Right atrium auricular region (tissue), 2 donors: Measurements from ENCODE around the gene PIRT. TPM values are rescaled to one million over a fixed set of nuclear protein-coding genes. Genes with fewer than 3 reads are reported as not detected.

Source experiments
- DNase-seq: peaks from one replicate; pipeline ENCODE4 v3.0.0-alpha.2; 2019; ENCODE audit warnings: low spot score
- H3K27ac ChIP-seq, 2 donors: fragments of 200-600 bp; sonication (generic); 1 replicate in 1 of 2; 2 replicates in 1 of 2; pipeline ENCODE4 v1.5.1; 2016 to 2019
- H3K27me3 ChIP-seq, 2 donors: fragments of 200-600 bp; sonication (generic); one replicate each; pipeline versions ENCODE4 v1.5.1 to v1.6.0; 2017 to 2019
- H3K36me3 ChIP-seq: fragments of 200-600 bp; sonication (generic); one replicate; pipeline ENCODE4 v1.5.1; 2016
- H3K4me1 ChIP-seq, 2 donors: fragments of 200-600 bp; sonication (generic); one replicate each; pipeline versions ENCODE4 v1.5.1 to v1.6.0; 2017 to 2019
- H3K4me3 ChIP-seq, 2 donors: fragments of 200-600 bp; sonication (generic); 1 replicate in 1 of 2; 2 replicates in 1 of 2; pipeline ENCODE4 v1.5.1; 2017 to 2019; ENCODE audit warnings: mild to moderate bottlenecking in 1 of 2, moderate library complexity in 1 of 2
- H3K9me3 ChIP-seq, 2 donors: fragments of 200-600 bp; sonication (generic); one replicate each; pipeline ENCODE4 v1.5.1; 2019
- CTCF ChIP-seq, 2 donors: fragments of 200-600 bp; sonication (generic); IDR thresholded peaks; one replicate each; pipeline ENCODE4 v1.5.1; 2019; ENCODE audit warnings: antibody characterized with exemption in 2 of 2
- total RNA-seq, 2 donors: library from RNA; depleted of rRNA; stranded (reverse); fragments of >200 nt; gene quantifications; one replicate each; pipeline ENCODE4 v1.1.0, GENCODE V29; 2016

Gene PIRT
- total RNA-seq, 2 donors from 2014 or later: not detected

DNA sequence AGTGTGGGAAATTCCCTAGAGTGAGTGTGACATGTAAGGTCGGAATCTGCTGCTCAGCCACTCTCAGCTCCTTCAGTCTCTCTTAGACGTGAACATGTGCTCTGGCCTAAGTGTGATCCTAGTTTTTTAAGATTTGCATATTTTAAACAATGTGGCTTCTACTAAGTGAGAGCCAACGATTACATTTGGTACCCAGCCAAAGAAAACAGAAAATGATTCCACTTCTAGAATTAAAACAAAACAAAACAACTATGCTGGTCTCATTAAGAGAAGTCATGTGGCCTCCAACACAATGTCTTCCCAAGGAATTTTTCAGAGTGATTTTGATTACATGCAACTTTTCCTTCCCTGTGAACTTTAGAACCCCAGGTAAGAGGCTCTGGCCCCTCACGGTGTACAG, 44.1 kb downstream of the PIRT start:
- Histone ChIP-seq H3K4me3 (no peak overlapping the region), H3K9me3 (no peaks in the 10 kb centered on the region), H3K36me3 (no peaks in the 10 kb centered on the region), H3K27me3 (no peaks in the 10 kb centered on the region), H3K27ac (no peak overlapping the region), H3K4me1 (peaks cover 0 to 11% of the 10 kb centered on the region in 2 donors)
- DNase-seq: no peak
- TF ChIP-seq CTCF (IDR thresholded peaks at IDR 0.05): no peak

DNA sequence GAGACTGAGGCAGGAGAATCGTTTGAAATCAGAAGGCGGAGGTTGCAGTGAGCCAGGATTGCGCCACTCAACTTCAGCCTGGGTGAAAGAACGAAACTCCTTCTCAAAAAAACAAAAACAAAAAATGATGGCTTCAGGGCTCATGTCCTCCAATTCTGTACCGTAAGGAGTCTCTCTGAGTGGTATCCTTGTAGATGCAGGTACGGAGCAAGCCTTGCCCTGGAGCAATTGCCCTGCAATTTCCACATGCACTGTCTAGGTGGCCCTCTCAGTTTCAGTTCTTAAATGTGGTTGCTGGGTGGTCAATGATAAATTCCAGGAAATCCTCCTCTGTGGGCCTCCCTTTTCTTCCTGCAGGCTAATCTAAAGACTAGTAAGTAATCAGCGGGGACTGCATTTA, 44.6 kb downstream of the PIRT start:
- Histone ChIP-seq H3K4me3 (no peak overlapping the region), H3K27me3 (no peaks in the 10 kb centered on the region), H3K4me1 (peaks cover 0 to 7% of the 10 kb centered on the region in 2 donors), H3K36me3 (no peaks in the 10 kb centered on the region), H3K9me3 (no peaks in the 10 kb centered on the region), H3K27ac (no peak overlapping the region)
- no peak for TF ChIP-seq CTCF (IDR thresholded peaks at IDR 0.05)
- DNase-seq: no peak

DNA sequence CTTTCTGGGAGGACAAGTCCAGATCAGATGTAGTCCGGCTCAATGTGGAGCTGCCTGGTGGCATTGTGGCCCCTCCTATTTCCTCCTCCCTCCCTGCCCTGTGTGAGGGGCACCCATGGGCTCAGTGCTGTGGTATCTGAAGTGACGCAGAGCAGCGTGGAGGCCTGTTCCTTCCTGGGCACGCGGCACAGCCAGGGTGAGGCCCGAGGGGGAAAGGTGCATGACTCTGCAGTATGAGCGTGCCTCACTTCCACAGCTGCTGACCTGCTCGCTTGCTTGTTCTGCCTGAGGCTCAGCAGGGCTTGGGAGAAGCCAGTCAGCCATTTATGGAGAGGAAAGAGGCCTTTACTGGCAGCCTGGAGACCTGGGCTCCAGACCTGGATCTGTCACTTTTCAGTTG, 45.7 kb downstream of the PIRT start:
- H3K4me3 ChIP-seq: no peak overlapping the region
- H3K27me3 ChIP-seq: no peaks in the 10 kb centered on the region
- H3K9me3 ChIP-seq: no peaks in the 10 kb centered on the region
- no peak overlapping the region for H3K27ac ChIP-seq
- TF ChIP-seq CTCF (IDR thresholded peaks at IDR 0.05): no peak
- H3K4me1 ChIP-seq: no peaks in the 10 kb centered on the region
- no peak for DNase-seq
- H3K36me3 ChIP-seq: no peaks in the 10 kb centered on the region

DNA sequence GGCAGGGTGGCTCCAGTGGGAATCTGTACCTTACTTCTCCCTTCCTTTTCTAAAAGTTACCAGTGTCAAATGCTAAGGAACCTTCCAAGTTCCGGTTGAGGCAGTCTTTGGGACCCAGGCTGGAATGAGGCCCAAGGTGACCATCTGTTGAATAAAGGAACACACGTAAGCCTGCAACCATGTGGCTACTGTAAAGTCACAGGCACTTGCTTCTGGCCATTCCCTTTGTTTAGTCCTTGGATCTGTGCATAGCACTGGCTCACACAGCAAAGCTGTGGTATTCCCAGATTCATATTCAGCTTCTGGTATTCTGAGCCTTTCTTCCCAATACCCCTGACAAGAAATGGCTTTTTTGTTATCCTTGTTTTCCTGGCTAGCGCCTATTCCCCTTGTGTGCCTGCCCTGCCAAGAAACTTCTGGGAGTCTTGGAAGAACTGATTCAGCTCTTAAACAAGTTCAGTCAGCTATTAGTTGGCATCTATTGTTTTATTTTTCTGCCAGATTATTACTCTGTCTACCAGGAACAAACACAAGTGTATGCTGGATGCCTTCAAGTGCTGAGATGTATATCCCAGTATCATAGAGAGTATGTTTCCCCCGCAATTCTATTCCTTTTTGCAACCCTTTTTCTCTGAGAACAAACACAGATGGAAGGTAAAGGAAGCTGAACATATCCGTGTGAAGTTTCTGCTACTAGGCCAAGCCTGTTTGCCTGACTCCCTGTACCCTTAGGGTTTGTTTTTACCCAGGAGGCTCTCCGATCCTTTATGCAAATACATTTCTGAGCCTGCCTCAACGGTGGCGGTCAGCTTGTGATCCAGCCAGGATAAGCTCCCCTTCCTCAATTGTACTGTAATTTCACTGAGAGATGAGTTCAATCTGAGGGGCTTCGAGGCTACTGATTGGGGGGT, 47.1 kb downstream of the PIRT start:
- H3K9me3 ChIP-seq: no peaks in the 10 kb centered on the region
- DNase-seq: no peak
- H3K27me3 ChIP-seq: no peaks in the 10 kb centered on the region
- H3K27ac ChIP-seq: no peak overlapping the region
- no peaks in the 10 kb centered on the region for H3K36me3 ChIP-seq
- H3K4me3 ChIP-seq: no peak overlapping the region
- no peaks in the 10 kb centered on the region for H3K4me1 ChIP-seq
- no peak for TF ChIP-seq CTCF (IDR thresholded peaks at IDR 0.05)

- no peak for DNase-seq
- no peaks in the 10 kb centered on the region for H3K36me3 ChIP-seq
- H3K4me3 ChIP-seq: no peak overlapping the region
- TF ChIP-seq CTCF (IDR thresholded peaks at IDR 0.05): no peak
- H3K27me3 ChIP-seq: no peaks in the 10 kb centered on the region
- no peaks in the 10 kb centered on the region for H3K4me1 ChIP-seq
- H3K27ac ChIP-seq: no peak overlapping the region
- H3K9me3 ChIP-seq: no peaks in the 10 kb centered on the region
These were observed 48.1 kb downstream of the PIRT start for GRCh38 chr17:10789694-10790271.
